Renal cortex interstitium (tissue), 15 donors: ENCODE data around the gene USP16. TPM values are rescaled to one million over a fixed set of nuclear protein-coding genes. Genes with fewer than 3 reads are reported as not detected.
"Not testable (repeated sequence)": the region's sequence is repeated elsewhere in the genome, so short reads cannot be mapped to it uniquely, and the experiment has no call there.

Experiments
- DNase-seq, 11 donors: peaks; one replicate each; pipeline ENCODE4 v3.0.0-alpha.2; 2013; ENCODE audit warnings: low read depth in 9 of 11, low spot score in 4 of 11; ENCODE audit errors: extremely low read depth in 1 of 11
- long read RNA-seq, 16 experiments: transcript quantifications; one replicate each; lab custom pipeline, GENCODE V29; 2026
- polyA plus RNA-seq, 3 donors: library from polyadenylated mRNA; unstranded; fragments of 120-200 nt; gene quantifications; one replicate each; pipeline ENCODE4 v1.2.1, GENCODE V29; 2013; ENCODE audit not compliant: insufficient read length in 3 of 3

USP16 gene
- polyA plus RNA-seq, result 10 to 100 TPM; 47.0 to 59.2 (median 53.8) TPM
- long read RNA-seq, donor 1, partial matches to known transcripts, result 0 of 1 reads
- long read RNA-seq, donor 1, other reads (novel, unspliced or antisense), result 0 of 1 reads
- long read RNA-seq, donor 2, partial matches to known transcripts, result 0 of 1 reads
- long read RNA-seq, donor 2, other reads (novel, unspliced or antisense), result 0 of 1 reads
- long read RNA-seq, donor 3, partial matches to known transcripts, result 281 of 534 reads
- long read RNA-seq, donor 3, other reads (novel, unspliced or antisense), result 251 of 534 reads
- long read RNA-seq, donor 4, partial matches to known transcripts, result 0 of 6 reads
- long read RNA-seq, donor 4, other reads (novel, unspliced or antisense), result 0 of 6 reads
- long read RNA-seq, donor 5, partial matches to known transcripts, result 5 of 15 reads
- long read RNA-seq, donor 5, other reads (novel, unspliced or antisense), result 0 of 15 reads
- long read RNA-seq, donor 6, partial matches to known transcripts, result 6 of 8 reads
- long read RNA-seq, donor 6, other reads (novel, unspliced or antisense), result 0 of 8 reads
- long read RNA-seq, donor 7, partial matches to known transcripts, result 439 of 524 reads
- long read RNA-seq, donor 7, other reads (novel, unspliced or antisense), result 79 of 524 reads
- long read RNA-seq, donor 8, partial matches to known transcripts, result 579 of 921 reads
- long read RNA-seq, donor 8, other reads (novel, unspliced or antisense), result 340 of 921 reads
- long read RNA-seq, donor 9, partial matches to known transcripts, result 187 of 202 reads
- long read RNA-seq, donor 9, other reads (novel, unspliced or antisense), result 9 of 202 reads
- long read RNA-seq, donor 10, partial matches to known transcripts, result 0 of 2 reads
- long read RNA-seq, donor 10, other reads (novel, unspliced or antisense), result 0 of 2 reads
- long read RNA-seq, donor 11, partial matches to known transcripts, result 0 of 4 reads
- long read RNA-seq, donor 11, other reads (novel, unspliced or antisense), result 0 of 4 reads
- long read RNA-seq, donor 12, partial matches to known transcripts, result 0 of 2 reads
- long read RNA-seq, donor 12, other reads (novel, unspliced or antisense), result 0 of 2 reads
- long read RNA-seq, donor 13, partial matches to known transcripts, result 12 of 13 reads
- long read RNA-seq, donor 13, other reads (novel, unspliced or antisense), result 0 of 13 reads
- long read RNA-seq, donor 14, partial matches to known transcripts, result 0 of 3 reads
- long read RNA-seq, donor 14, other reads (novel, unspliced or antisense), result 0 of 3 reads
- long read RNA-seq, donor 15, partial matches to known transcripts, result 0 of 3 reads
- long read RNA-seq, donor 15, other reads (novel, unspliced or antisense), result 0 of 3 reads
- long read RNA-seq, donor 16, transcript USP16-203 (18 exons, 2,960 nt), result major isoform, 7 of 27 reads
- long read RNA-seq, donor 16, transcript USP16-204 (18 exons, 2,963 nt), result minor isoform, 6 of 27 reads
- long read RNA-seq, donor 16, partial matches to known transcripts, result 11 of 27 reads
- long read RNA-seq, donor 16, other reads (novel, unspliced or antisense), result 0 of 27 reads

DNA sequence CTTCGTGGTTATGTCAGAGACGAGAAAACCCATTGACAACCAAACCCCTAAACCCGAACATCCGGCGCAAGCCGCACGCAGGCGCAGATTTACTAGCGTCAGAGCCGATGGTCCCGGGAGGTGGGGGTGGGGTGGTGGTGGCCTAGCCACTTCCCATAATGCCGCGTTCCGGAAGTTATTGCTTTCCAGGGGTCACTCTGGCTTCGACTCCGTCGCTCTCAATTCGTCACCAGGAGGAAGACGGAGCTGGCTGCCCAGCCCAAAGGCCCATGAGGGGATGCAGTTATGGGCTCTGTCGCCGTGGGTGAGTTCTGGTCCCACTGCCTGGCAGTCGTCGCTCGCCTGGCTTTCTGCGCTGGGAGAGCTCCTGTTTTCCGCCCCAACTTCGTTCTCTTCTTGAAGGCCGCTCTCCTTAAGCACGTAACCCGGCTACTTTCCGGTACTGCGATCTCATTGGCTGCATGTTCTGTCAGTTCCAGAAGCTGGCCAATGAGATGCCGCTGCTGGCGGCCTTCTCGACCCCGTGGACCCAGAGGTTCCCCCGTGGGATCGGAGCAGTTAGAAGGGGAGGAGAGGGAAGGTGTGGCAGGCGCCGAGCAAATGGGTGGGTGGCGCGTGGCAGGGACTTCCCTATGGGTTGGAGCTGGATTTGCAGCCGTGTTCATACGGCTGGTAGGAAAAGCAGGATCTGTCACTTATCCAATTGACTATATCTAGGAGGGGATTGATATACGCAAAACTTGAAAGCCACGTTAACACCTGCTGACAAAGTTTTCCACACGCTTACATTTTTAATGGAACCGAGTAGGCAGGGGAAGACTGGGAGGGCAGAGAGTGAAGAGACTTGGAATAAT, at the start of gene USP16:
Gene USP16 (plus strand): TSS at position 195 of the 854 bp plus-strand sequence. CDS start 3,246 bp downstream, outside the sequence.
- DNase-seq, result peak; percentile 94 to 100 (median 97)

- DNase-seq, result no peak
Measured at GRCh38 chr21:28975397-28975796, 49.1 kb upstream of the USP16 start.

- no peak for DNase-seq
Measured at GRCh38 chr21:28979092-28979491, 45.4 kb upstream of the USP16 start.

DNA sequence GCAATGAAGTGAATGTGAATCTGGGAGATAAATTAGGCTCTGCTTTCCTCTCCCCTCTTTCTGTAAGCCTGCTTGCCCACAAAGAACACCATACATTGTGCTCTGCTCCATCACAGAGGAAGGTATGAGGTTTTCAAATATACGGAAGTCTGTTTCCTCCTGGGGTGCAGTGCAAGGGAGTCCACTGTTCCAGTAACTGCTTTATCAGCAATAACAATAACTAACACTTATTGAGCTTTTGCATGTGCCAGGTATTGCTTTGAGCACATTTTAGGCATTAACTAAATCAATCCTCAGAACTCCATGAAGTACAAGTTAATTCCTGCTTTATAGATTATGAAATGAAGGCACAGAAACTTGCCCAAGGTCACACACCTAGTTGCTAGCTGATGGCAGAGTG, 41.8 kb upstream of the USP16 start:
- no peak for DNase-seq

DNA sequence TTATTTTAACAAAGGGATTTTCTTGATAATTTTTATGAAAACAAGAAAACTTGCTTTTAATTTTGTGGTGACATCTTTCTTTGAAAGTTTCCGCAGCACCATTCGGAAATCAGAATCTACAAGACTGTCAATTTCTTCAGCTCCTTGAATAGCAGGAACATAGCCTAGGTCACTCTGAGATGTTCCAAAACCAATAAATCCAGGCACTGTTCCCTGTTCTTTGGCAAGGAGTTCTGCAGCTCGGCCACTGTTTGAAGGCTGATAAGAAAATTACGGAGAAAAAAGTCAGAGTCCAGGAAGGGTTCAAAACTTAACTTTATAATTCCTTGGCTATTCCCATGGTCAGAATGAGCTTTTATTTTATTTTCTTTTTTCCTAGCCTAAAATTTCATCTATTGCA, 37.8 kb upstream of the USP16 start:
- peak in 4 of 11 donors; percentile 7 to 33 (median 14) for DNase-seq

- not testable (repeated sequence) for DNase-seq
Measured at GRCh38 chr21:28988146-28988545, 36.3 kb upstream of the USP16 start.

DNA sequence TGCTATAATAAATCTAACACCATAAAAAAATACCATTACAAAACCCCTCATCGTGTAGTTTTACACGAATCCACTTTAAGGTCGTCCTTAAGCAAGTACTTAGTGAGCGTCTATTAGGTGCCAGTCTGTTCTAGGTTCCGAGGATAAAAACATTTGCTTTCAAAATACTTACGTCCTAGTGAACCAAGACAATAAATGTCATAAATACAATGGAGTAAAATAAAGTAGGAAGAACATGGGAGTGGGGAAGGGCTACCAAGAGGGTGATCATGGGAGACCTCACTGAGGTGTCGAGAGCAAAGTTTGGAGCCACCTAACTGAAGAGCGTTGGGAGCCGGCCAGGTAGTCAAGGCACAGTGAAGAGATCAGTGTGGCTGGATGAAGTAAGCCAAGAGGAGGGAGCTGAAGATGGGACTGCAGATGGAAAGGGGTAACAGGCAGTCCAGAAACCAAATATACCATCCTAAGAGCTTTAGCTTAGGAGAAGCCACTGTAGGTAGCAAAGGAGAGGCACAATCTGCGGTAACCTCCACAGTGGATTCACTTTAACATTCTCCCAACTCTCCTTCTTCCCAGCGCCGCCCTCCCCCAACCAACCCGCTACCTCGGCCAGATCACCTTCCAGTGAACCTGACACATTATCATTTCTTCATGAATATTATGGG, 32.5 kb upstream of the USP16 start:
- DNase-seq, result no peak

DNA sequence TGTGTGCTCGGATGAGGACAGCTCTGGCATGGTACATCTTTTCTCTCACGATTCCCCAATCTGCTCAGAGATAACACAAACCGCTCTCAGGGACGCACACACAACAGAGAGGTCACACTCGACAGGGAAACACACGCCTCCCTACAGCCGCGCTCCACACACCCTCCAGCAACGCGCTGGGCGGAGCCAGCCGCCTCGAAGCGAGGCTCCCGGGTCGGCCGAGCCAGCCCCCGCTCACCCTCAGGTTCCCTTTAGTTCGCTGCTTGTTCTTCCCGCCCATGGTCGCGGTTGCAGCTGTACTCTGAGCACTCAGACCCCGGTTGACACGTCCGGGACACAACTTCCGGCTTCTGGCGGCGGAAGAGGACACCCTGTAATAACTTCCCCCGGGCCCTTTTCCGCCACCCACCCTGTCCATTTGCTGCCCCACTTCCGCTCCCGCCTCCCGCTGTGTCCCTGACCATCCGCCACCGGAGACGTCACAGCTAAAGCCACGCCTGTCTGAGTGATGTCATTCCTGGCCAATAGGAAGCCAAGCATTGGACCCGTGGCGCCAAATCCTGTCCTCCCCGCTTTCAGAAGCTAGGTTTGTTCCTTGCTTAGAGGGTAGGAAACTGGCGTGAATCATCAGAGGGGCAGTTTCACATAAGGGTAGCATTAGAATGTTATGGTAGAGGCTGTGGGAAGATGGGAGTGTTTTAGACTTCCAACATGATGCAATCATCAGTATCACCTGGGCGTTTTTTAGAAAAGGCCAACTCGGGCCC, 31.8 kb upstream of the USP16 start, which contains the start of gene LTN1:
Gene LTN1 (minus strand): TSS at position 352 of the 767 bp plus-strand sequence. CDS start 72 bp downstream, at position 280.
- DNase-seq, result peak; percentile 97 to 99 (median 99)

GRCh38 chr21:28993293-28993629, 31.2 kb upstream of the USP16 start:
- DNase-seq, result no peak

DNA sequence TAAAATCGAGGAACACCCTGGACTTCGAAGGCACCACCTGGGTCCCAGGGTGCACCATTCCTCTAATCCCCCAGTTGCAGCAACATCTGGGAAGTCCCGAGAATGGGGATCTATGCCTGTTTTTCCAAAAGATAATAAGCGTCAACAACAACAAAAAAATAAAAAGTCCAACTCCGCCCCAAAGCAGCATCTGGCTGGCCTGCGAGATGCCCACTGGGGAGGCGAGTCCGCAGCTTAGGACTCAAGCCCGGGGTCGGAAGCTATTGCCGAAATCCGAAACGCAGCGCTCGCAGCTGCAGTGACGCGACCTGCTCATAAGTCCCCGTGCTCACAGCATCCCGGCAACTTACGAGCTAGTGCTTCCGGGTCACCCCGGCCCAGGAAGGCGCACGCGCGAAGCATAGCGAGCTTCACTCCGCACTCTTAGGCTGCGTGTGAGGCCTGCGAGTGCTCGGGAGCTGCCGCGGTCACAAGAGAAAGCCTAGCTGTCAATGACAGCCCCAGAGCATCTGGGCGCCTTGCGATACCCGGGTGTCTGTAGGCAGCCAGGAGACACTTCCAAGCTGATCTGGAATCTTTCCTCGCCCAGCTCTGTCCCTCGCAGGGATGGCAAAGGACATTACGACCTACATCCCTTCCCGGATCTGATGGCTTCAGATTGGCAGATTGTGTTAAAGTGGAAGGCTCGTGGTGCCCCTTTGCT, 21.9 kb upstream of the USP16 start:
- DNase-seq, result peak; percentile 86 to 97 (median 94)

- DNase-seq, result no peak
Measured at GRCh38 chr21:29005696-29006095, 18.8 kb upstream of the USP16 start.

DNA sequence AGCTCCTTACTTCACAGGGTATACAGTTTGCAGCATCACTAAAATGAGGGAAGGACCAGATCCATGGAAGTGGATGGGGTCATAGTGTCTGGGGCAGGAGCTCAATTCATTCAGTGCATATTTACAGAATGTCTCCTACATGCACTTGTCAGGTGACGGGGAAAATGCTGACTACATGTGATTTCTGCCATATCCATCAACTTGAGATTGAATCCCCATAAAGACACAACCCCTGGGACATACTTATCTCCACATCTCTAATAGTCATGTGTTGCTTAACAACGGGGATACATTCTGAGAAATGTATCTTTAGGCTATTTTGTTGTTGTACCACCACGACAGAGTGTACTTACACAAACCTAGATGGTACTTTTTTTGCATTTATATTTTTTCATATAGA, 17.3 kb upstream of the USP16 start:
- no peak for DNase-seq

DNA sequence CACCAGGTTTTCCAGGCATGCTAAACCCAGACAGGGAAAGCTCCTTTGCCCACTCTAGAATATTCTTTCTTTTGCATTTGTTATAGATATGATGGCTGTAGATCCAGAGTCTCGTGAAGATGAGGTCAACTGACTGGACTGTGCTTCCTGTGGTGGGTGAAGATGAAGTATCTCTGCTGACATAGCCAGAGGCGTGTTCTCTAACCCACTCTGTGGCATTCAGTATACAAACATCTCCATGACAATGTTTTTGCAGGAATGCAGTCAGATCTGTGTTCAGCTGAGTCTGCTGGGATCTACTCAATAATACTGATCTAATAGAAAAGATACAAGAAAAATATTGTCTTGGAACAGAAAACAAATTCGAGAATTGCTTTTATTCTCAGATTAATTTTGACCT, 16.7 kb upstream of the USP16 start:
- DNase-seq, result no peak

DNA sequence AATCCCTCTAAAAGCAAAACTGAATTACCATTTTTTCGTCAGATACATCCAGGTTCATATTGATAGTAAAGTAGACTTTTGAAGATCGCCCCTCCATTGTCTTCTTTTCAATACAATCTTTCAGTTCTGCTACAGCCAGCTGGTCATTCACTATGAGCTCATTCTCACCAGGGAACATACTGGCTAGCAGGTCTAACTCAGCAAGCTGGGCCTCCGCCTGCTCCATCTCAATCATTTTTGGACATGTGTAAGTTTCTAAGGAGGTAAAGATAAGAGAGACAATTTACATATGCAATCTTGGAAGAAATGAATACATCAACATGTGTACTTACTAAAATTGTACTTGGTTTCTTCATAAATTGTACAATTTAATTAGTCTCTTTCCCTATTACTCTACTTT, 16.1 kb upstream of the USP16 start:
- DNase-seq, result no peak

- DNase-seq, result not testable (repeated sequence)
Measured at GRCh38 chr21:29011236-29011635, 13.2 kb upstream of the USP16 start.

DNA sequence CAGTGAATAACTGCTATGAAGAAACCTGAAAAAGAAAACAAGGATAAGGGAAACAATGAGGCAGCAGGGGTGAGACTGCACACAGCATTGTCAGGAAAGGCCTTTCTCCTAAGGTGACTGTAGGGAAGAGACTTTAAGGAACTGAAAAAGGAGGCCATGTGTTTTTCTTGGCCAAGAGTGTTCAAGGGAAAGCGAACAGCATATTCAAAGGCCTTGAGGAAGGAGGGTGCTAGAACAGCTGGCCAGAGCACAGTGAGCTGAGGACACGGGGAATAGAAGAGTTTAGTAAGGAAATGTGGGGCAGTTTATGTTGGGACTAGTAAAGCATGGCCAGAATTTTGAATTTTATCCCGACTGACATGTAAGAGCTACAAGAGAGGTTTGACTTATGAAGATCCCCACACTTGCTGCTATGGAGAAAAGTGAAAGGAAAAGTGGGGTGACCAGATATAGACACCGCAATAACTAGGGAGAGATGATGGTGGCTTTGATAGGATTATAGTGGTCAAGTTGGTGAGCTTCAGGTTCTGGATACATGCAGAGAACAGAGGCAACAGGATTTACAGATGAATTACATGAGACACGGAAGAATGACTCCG, 6.7 kb upstream of the USP16 start:
- no peak for DNase-seq
